GM13976 (cell line): ENCODE results near the gene CDC23.
"Not testable (repeated sequence)": the region's sequence is repeated elsewhere in the genome, so short reads cannot be mapped to it uniquely, and the experiment has no call there.

Experiments used
- DNase-seq: peaks from one replicate; pipeline ENCODE4 v3.0.0; 2012; ENCODE audit warnings: low spot score
- in situ Hi-C: fragments of 300-500 bp; cut with MboI; formaldehyde crosslinking; loops from one replicate; pipeline ENCODE4 v1.12.0; 2022; ENCODE audit warnings: low sequenced_read_pairs, mixed read lengths, inconsistent platforms; ENCODE audit not compliant: unreplicated experiment
- TF ChIP-seq, protein P1 (sequence below): IDR thresholded peaks from 2 replicates; pipeline ENCODE4 v1.5.1; 2012; ENCODE audit warnings: borderline replicate concordance, mild to moderate bottlenecking; ENCODE audit not compliant: insufficient read depth; ENCODE audit errors: extremely low read depth, missing control alignments, control extremely low read depth

CDC23 gene

DNA sequence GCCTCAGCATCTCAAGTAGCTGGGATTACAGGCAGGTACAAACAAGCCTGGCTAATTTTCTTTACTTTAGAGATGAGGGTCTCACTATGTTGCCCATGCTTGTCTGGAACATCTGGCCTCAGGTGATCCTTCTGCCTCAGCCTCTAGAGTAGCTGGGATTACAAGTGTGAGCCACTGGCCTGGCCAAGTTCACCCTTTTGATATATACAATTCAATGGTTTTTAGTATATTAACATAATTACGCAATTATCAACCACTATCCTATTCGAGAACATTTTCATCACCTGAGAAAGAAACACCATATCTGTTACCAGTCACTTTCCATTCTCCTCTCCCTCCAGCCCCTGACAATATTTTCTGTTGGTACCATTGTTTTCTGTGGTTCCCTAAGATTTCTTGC, 3.7 kb upstream of the CDC23 start:
- in situ Hi-C loops: no loop called here
- no peak for DNase-seq
- TF ChIP-seq, protein P1, sequence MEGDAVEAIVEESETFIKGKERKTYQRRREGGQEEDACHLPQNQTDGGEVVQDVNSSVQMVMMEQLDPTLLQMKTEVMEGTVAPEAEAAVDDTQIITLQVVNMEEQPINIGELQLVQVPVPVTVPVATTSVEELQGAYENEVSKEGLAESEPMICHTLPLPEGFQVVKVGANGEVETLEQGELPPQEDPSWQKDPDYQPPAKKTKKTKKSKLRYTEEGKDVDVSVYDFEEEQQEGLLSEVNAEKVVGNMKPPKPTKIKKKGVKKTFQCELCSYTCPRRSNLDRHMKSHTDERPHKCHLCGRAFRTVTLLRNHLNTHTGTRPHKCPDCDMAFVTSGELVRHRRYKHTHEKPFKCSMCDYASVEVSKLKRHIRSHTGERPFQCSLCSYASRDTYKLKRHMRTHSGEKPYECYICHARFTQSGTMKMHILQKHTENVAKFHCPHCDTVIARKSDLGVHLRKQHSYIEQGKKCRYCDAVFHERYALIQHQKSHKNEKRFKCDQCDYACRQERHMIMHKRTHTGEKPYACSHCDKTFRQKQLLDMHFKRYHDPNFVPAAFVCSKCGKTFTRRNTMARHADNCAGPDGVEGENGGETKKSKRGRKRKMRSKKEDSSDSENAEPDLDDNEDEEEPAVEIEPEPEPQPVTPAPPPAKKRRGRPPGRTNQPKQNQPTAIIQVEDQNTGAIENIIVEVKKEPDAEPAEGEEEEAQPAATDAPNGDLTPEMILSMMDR: no peak

DNA sequence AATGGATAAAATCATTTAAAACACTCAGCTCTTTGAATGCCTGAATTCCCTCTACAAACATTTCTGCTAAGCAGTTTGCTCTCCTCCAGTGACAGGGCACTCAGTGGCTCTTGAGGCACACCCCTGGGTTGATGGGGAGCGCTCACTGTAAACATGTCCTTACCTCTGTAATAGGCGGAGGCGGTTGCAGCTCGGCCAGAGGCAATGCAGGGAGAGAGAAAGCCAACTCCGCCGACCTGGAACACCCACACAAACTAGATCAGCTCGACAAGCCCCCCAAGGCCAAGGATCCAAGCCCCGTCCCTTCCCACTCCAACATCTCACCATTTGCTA, 329 bp downstream of the CDC23 start:
- DNase-seq: peak; percentile 37
- TF ChIP-seq, protein P1: no peak

DNA sequence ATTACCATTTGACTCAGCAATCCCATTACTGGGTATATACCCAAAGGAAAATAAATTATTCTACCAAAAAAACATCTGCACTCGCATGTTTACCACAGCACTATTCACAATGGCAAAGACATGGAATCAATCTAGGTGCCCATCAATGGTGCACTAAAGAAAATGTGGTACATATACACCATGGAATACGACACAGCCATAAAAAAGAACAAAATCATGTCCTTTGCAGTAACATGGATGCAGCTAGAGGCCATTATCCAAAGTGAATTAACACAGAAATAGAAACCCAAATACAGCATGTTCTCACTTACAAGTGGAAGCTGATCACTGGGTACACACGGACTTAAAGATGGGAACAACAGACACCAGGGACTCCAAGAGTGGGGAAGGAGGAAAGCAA, 2.1 kb downstream of the CDC23 start:
- in situ Hi-C loops: no loop called here

More for the DNA sequence above, 329 bp downstream of the CDC23 start:
- in situ Hi-C loops: no loop called here

DNA sequence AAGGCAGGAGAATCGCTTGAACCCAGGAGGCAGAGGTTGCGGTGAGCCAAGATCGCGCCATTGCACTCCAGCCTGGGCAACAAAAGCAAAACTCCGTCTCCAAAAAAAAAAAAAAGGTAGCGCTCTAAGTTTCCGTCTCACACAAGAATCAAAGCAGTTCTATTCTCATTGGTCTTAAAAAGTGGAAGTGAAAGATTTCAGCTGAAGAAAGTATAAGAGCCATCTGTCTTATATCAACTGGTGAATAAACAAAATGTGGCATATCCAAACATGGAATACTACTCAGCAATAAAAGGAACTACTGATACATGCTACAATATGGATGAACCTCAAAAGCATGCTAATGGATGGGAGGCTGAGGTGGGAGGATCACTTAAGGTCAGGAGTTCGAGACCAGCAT, 19.3 kb downstream of the CDC23 start:
- in situ Hi-C loops: loop anchor here (25.0 kb wide), 1 partner anchor 218 kb away; no protein-coding TSS in a partner anchor
- DNase-seq: not testable (repeated sequence)

More for the DNA sequence above, 2.1 kb downstream of the CDC23 start:
- TF ChIP-seq, protein P1: no peak
- DNase-seq: no peak

DNA sequence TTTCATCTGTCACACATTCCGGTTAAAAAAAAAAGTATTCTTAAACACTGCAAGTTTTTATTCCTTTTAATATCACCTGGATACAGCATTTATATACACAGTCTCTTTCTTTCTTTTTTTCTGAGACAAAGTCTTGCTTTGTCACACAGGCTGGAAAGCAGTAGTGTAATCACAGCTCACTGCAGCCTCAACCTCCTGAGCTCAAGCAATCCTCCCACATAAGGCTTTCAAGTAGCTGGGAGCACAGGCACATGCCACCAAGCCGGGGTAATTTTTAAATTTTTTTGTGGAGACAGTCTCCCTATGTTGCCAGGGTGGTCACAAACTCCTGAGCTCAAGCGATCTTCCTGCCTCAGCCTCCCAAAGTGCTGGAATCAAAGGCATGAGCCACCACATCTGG, 20.3 kb downstream of the CDC23 start:
- in situ Hi-C loops: loop anchor here (25.0 kb wide), 1 partner anchor 219 kb away; no protein-coding TSS in a partner anchor
- no peak for DNase-seq
- TF ChIP-seq, protein P1: no peak

DNA sequence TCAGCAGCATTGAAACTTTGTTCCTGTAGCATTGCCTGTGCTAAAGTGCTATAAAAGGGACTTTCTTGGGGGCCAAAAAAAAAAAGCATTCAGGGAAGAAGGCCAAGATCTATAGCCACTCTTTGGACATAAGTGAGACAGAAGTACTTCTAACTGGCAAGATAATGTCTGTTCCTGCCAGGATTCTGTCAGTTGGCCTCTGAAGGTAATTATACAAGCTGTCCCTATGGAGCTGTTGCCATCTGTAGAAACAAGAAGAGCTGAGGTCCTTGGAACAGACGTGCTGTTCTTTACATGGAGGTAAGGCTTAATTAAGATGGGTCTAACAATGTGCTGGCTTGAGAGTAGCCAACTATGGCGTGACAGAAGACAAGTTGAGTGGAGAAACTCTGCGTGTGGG, 24.5 kb downstream of the CDC23 start:
- no peak for DNase-seq
- in situ Hi-C loops: loop anchor here (25.0 kb wide), 1 partner anchor 224 kb away; no protein-coding TSS in a partner anchor
- TF ChIP-seq, protein P1: no peak

DNA sequence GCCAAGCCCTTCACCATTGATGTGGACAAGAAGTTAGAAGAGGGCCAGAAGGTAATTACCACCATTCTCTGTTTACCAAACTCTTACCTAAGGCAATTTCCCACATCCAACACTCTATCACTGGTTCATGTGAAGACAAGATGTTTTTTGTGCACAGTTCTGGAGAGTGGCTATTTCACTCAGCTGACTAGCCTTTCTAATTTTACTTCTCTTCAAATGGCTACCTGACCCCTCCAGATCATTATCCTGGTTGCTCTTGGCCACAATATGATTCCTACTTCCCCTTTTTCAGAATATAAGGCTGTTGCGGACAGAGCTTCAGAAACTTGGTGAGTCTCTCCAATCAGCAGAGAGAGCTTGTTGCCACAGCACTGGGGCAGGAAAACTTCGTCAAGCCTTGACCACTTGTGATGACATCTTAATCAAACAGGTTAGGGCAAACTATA, 27.1 kb downstream of the CDC23 start:
- TF ChIP-seq, protein P1: no peak
- in situ Hi-C loops: loop anchor here (25.0 kb wide), 1 partner anchor 226 kb away; no protein-coding TSS in a partner anchor
- peak; percentile 9 for DNase-seq
